HFF-Myc (cell line): ENCODE data around the gene BPIFB3.

ENCODE experiments used
- DNase-seq: peaks from one replicate; pipeline ENCODE4 v3.0.0-alpha.2; 2011; ENCODE audit warnings: low read depth; ENCODE audit errors: extremely low read depth
- H3K4me3 ChIP-seq: replicated peaks from 2 replicates; pipeline ENCODE4 v1.5.1; 2011; ENCODE audit warnings: low read depth, mild to moderate bottlenecking, control low read depth, low read length
- TF ChIP-seq, protein P1 (sequence below): IDR thresholded peaks from 2 replicates; pipeline ENCODE4 v1.5.1; 2012; ENCODE audit warnings: mild to moderate bottlenecking, low read depth, low read length, control low read depth; ENCODE audit errors: missing control alignments

BPIFB3 gene

DNA sequence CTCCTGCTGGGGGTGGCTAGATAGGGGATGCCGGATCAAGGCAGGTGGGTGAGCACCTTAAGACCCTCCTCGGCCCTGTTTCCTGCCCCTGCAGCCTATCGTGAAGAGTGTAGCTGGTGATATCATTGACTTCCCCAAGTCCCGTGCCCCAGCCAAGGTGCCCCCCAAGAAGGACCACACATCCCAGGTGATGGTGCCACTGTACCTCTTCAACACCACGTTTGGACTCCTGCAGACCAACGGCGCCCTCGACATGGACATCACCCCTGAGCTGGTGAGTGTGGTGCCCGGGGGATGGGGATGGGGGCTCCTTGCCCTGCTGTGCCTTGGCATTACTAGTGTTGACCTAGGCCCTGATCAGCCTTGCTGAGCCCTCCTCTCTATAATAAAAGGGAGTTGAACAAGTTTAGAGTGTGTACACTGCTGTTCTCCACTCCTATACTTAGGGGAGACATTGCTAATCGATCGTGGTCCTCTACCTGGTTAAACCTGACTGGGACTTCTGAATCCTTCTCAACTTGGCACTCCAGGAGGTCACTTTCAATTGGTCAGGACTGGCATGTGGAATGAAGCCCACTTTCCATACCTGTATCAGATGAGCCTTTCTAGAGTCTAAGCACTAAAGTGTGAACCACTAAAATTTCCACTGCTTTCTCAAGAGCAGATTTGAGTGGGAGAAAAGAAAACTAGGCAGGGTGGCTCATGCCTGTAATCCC, 11.0 kb downstream of the BPIFB3 start:
- DNase-seq, result no peak
- TF ChIP-seq, protein P1, sequence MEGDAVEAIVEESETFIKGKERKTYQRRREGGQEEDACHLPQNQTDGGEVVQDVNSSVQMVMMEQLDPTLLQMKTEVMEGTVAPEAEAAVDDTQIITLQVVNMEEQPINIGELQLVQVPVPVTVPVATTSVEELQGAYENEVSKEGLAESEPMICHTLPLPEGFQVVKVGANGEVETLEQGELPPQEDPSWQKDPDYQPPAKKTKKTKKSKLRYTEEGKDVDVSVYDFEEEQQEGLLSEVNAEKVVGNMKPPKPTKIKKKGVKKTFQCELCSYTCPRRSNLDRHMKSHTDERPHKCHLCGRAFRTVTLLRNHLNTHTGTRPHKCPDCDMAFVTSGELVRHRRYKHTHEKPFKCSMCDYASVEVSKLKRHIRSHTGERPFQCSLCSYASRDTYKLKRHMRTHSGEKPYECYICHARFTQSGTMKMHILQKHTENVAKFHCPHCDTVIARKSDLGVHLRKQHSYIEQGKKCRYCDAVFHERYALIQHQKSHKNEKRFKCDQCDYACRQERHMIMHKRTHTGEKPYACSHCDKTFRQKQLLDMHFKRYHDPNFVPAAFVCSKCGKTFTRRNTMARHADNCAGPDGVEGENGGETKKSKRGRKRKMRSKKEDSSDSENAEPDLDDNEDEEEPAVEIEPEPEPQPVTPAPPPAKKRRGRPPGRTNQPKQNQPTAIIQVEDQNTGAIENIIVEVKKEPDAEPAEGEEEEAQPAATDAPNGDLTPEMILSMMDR, result no peak
- no peak overlapping the region for H3K4me3 ChIP-seq

DNA sequence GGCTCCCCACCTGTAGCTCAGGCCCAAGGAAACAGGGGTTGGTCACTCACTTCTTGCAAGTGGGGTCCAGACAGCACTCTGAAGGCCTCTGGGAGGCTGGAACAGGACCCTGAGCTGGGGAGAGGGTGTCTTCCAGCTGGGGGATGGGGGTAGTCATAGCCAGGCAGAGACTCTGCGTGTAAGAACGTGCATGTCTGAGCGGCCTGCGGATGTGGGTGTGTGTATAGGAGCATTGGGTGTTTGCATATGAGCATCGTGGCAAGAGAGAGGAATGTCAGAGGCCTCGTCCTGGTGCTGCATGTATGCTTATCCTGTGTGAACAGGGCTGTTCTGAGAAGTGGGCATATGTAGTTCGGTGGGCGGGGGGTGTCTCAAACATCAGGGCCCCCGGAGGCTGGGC, 12.1 kb downstream of the BPIFB3 start:
- H3K4me3 ChIP-seq, result no peak overlapping the region
- no peak for DNase-seq
- TF ChIP-seq, protein P1, result no peak

DNA sequence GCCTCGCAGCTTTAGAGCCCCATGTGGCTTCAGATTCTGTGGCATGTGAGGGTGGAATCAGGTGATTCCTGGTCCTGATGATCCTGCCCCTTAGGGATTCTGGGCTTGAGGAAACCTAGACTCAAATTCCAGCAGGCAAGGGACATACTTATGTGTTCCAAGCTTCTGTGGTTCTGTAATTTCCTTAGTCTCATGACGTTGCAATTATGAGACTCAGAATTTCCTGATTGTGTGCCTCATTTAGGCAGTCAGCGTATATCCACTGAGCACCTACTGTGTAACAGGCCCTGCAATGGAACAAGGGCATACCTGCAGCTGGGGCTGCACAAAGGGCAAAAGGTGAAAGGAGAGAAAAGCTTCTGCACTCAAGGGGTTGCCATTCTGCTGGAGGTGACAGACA, 14.1 kb downstream of the BPIFB3 start:
- DNase-seq, result no peak
- no peak overlapping the region for H3K4me3 ChIP-seq
- TF ChIP-seq, protein P1, result no peak

DNA sequence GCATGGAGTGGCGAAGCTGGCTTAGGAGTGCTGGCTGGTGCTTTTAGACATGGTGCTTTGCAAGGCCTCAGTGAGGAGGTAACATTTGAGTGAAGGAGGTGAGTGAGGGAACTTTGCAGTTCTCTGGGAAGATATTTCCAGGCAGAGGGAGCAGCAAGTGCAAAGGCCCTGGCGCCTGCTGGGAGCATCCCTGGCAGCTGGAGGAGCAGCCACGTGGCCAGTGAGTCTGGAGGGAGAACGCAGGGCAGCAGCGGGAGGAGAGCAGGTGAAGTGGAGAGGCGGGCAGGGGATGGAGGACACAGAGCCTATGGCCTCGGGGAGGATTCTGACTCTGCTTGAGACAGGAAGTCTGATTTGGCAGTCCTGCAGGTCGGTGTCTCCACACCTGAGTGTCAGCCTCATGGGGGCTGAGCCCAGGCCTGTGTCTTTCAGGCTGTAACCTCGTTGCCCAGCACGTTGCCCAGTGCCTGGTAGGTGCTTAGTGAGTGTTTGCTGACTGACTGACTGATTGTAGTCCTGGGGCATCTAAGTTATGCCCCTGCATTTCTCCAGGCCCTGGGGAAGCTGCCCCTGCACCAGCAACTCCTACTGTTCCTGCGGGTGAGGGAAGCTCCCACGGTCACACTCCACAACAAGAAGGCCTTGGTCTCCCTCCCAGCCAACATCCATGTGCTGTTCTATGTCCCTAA, 14.7 kb downstream of the BPIFB3 start:
- no peak overlapping the region for H3K4me3 ChIP-seq
- DNase-seq, result no peak
- TF ChIP-seq, protein P1, result no peak

DNA sequence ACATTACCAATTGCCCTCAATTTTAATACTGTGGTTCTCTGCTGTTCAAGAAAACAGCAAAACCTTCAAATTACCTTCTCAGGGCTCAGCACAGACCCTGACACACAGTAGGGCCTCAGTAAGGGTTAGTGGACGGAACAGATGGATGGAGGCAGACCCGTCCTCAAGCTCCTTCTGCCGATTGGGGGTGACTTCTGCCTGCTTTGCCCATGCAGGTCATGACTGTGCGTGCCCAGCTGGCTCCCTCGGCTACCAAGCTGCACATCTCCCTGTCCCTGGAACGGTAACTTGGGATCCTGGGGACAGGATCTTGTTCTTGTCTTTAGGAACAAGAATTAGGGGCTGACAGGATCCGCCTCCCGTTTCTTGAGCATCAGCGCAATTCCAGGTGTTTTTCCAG, 16.0 kb downstream of the BPIFB3 start:
- DNase-seq, result no peak
- TF ChIP-seq, protein P1, result no peak

DNA sequence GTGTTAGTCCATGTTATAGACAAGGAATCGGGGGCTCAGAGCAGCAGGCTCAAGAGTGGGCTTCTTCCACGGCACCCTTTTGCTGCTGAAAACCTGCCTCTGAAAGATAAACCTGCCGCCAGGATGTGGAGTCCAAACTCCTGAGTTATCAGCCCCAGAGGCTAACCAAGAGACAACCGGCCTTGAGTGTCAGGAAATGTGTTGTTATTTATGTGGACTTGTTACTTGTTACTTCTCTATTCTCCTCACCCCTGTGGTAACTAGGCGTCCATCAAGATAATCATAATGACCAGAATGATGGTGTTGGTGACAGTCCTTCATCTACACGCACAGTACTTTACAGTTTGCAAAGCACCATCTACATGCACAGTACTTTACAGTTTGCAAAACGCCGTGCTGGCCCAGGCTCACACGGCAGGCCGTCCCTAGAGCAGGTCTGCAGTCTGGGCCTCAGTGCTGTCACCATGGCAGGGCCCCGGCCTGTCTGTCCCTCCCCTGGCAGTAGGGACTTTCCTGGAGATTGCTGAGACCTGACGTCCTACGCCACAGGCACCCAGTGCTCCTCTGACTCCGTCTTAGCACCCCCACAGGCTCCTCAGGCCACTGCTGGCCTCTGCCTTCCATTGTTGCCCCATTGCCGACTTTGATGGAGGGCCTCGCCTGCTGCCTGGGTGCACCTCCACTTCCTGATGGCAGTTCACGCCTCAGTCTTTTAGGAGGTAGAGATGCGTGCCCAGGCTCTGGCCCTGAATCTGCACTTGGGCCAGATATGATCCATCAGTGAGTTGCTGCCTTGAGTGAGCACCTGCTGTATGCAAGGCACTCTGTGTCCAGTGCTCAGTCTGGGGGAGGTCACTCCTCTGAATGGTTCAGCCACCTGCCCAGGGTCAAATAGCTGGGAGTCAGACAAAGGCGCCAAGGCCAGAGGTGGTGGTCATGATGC, 16.7 kb downstream of the BPIFB3 start:
- no peak overlapping the region for H3K4me3 ChIP-seq
- TF ChIP-seq, protein P1, result no peak
- no peak for DNase-seq

More for the DNA sequence above, 16.0 kb downstream of the BPIFB3 start:
- H3K4me3 ChIP-seq, result no peak overlapping the region
